HCT116 (cell line): ENCODE data around the gene HIC1. TPM values are rescaled to one million over a fixed set of nuclear protein-coding genes. Genes with fewer than 3 reads are reported as not detected.

Experiments
- ATAC-seq: fragments of 200-7000 bp; cut with Tn5 transposase; 2 replicates; pipeline ENCODE4 v1.9.1; 2020; ENCODE audit warnings: mild to moderate bottlenecking, moderate library complexity
- BruUV-seq: library from RNA; stranded (reverse); fragments of 400-500 nt; replicated peaks from 2 replicates; lab custom pipeline; 2021; lab: Mats Ljungman, UMichigan
- CTCF ChIA-PET: fragments of 300-600 bp; sonication (Branson Sonifier 250); formaldehyde crosslinking; loops from one replicate; lab custom pipeline; 2021; ENCODE audit warnings: antibody characterized with exemption; lab: Charles Lee
- POLR2A ChIA-PET: fragments of 300-600, 350-600 bp; sonication (Branson Sonifier 250); formaldehyde crosslinking; loops from one replicate; lab custom pipeline; 2021; ENCODE audit warnings: antibody characterized with exemption; lab: Charles Lee
- RAD21 ChIA-PET, 2 experiments: fragments of 300-600 bp; sonication (Branson Sonifier 250); formaldehyde crosslinking; loops; one replicate each; lab custom pipeline; 2023; ENCODE audit warnings: low total read pairs in 2 of 2; ENCODE audit not compliant: uncharacterized antibody in 2 of 2, unreplicated experiment in 2 of 2, low non-redundant PET in 1 of 2; lab: Charles Lee
- DNase-seq: peaks from one replicate; pipeline ENCODE4 v3.0.0-alpha.2; 2010; ENCODE audit warnings: low read depth, low spot score
- H2AFZ ChIP-seq: fragments of 200-600 bp; shearing (Covaris generic), sonication (generic); 2 replicates; pipeline ENCODE4 v1.6.1; 2017; ENCODE audit warnings: low read depth, mixed run types, mixed read lengths, antibody characterized with exemption, low read length; ENCODE audit not compliant: poor library complexity, severe bottlenecking
- H3K27ac ChIP-seq: 2 replicates; pipeline ENCODE4 v1.5.1; 2012; ENCODE audit warnings: low read depth, low read length
- H3K27me3 ChIP-seq: fragments of 200-600 bp; sonication (generic); 2 replicates; pipeline ENCODE4 v1.6.1; 2016; ENCODE audit warnings: mixed run types, low read length, mixed read lengths; ENCODE audit not compliant: insufficient read depth
- H3K36me3 ChIP-seq, 2 experiments: fragments of 200-500 bp in 1 of 2; fragments of 200-600 bp in 1 of 2; sonication (Bioruptor generic) in 1 of 2; sonication (generic) in 1 of 2; 2 replicates each; pipeline versions ENCODE4 v1.5.1 to v1.6.1; 2014 to 2016; ENCODE audit warnings: low read length in 2 of 2, inconsistent platforms in 1 of 2, mixed read lengths in 1 of 2, mixed run types in 1 of 2; ENCODE audit not compliant: insufficient read depth in 2 of 2, control insufficient read depth in 1 of 2
- H3K4me1 ChIP-seq, 2 experiments: fragments of 200-600 bp in 1 of 2; sonication (generic) in 1 of 2; 2 replicates each; pipeline versions ENCODE4 v1.5.1 to v1.6.1; 2012 to 2017; ENCODE audit warnings: low read length in 2 of 2, inconsistent platforms in 1 of 2, mild to moderate bottlenecking in 1 of 2, mixed read lengths in 1 of 2, mixed run types in 1 of 2, moderate library complexity in 1 of 2; ENCODE audit not compliant: insufficient read depth in 2 of 2, control insufficient read depth in 1 of 2
- H3K4me2 ChIP-seq: fragments of 200-600 bp; sonication (generic); 2 replicates; pipeline ENCODE4 v1.6.1; 2017; ENCODE audit warnings: mixed run types, low read length, mixed read lengths
- H3K4me3 ChIP-seq, 2 experiments: fragments of 200-600 bp in 1 of 2; sonication (generic) in 1 of 2; replicated peaks in 1 of 2; 2 replicates each; pipeline ENCODE4 v1.5.1; 2011 to 2016; ENCODE audit warnings: low read length in 2 of 2, control low read depth in 1 of 2, low read depth in 1 of 2, mild to moderate bottlenecking in 1 of 2, mixed read lengths in 1 of 2, mixed run types in 1 of 2
- H3K79me2 ChIP-seq: fragments of 200-600 bp; sonication (generic); 2 replicates; pipeline ENCODE4 v1.6.1; 2017; ENCODE audit warnings: mild to moderate bottlenecking, mixed run types, low read length, moderate library complexity, mixed read lengths; ENCODE audit not compliant: insufficient read depth
- H3K9ac ChIP-seq: fragments of 200-600 bp; sonication (generic); 2 replicates; pipeline ENCODE4 v1.6.1; 2016; ENCODE audit warnings: low read length, mixed read lengths
- H3K9me2 ChIP-seq: fragments of 200-600 bp; sonication (generic), shearing (Covaris generic); 2 replicates; pipeline ENCODE4 v1.6.1; 2017; ENCODE audit warnings: mixed run types, mild to moderate bottlenecking, moderate library complexity; ENCODE audit not compliant: insufficient read depth
- H3K9me3 ChIP-seq, 2 experiments: fragments of 200-500 bp in 1 of 2; fragments of 200-600 bp in 1 of 2; sonication (Bioruptor generic) in 1 of 2; sonication (generic) in 1 of 2; 2 replicates each; pipeline ENCODE4 v1.6.1; 2014 to 2017; ENCODE audit warnings: low read length in 2 of 2, mixed read lengths in 2 of 2, inconsistent platforms in 1 of 2, low read depth in 1 of 2, mild to moderate bottlenecking in 1 of 2, mixed run types in 1 of 2, moderate library complexity in 1 of 2; ENCODE audit not compliant: control insufficient read depth in 1 of 2, insufficient read depth in 1 of 2
- H4K20me1 ChIP-seq: fragments of 200-600 bp; sonication (generic), shearing (Covaris generic); 2 replicates; pipeline ENCODE4 v1.6.1; 2017; ENCODE audit warnings: mixed run types, mild to moderate bottlenecking, moderate library complexity; ENCODE audit not compliant: insufficient read depth
- ATF3 ChIP-seq: IDR thresholded peaks from 2 replicates; pipeline ENCODE4 v1.6.1; 2012
- CTCF ChIP-seq, 3 experiments: fragments of 200-600 bp in 1 of 3; sonication (generic) in 1 of 3; IDR thresholded peaks in 2 of 3; conservative IDR thresholded peaks in 1 of 3; 2 replicates each; pipeline ENCODE4 v1.5.1; 2012 to 2017; ENCODE audit warnings: low read depth in 2 of 3, low read length in 2 of 3, antibody characterized with exemption in 1 of 3, borderline replicate concordance in 1 of 3, control low read depth in 1 of 3, mild to moderate bottlenecking in 1 of 3, mixed read lengths in 1 of 3, mixed run types in 1 of 3, moderate library complexity in 1 of 3; ENCODE audit not compliant: insufficient read depth in 1 of 3
- EGR1 ChIP-seq: IDR thresholded peaks from 2 replicates; pipeline ENCODE4 v1.6.1; 2012; ENCODE audit warnings: low read depth
- ELF1 ChIP-seq: IDR thresholded peaks from 2 replicates; pipeline ENCODE4 v1.6.1; 2012; ENCODE audit warnings: low read depth, borderline replicate concordance
- EZH2 ChIP-seq: fragments of 200-600 bp; sonication (generic); IDR thresholded peaks from 2 replicates; pipeline ENCODE4 v1.6.1; 2017; ENCODE audit warnings: antibody characterized with exemption, mixed run types
- EZH2phosphoT487 ChIP-seq: fragments of 200-600 bp; IDR thresholded peaks from 2 replicates; pipeline ENCODE4 v1.6.1; 2018; ENCODE audit warnings: antibody characterized with exemption, borderline replicate concordance
- JUND ChIP-seq: IDR thresholded peaks from 2 replicates; pipeline ENCODE4 v1.6.1; 2012
- MAX ChIP-seq: IDR thresholded peaks from 2 replicates; pipeline ENCODE4 v1.6.1; 2012
- POLR2A ChIP-seq: IDR thresholded peaks from 2 replicates; pipeline ENCODE4 v1.7.0; 2011; ENCODE audit warnings: borderline replicate concordance; ENCODE audit not compliant: insufficient read depth, insufficient read length; ENCODE audit errors: extremely low read depth
- POLR2AphosphoS5 ChIP-seq: IDR thresholded peaks from 2 replicates; pipeline ENCODE4 v1.6.1; 2011; ENCODE audit warnings: mild to moderate bottlenecking, low read depth, low read length, moderate library complexity
- RAD21 ChIP-seq: IDR thresholded peaks from 2 replicates; pipeline ENCODE4 v1.6.1; 2012; ENCODE audit warnings: low read depth, mild to moderate bottlenecking
- REST ChIP-seq: IDR thresholded peaks from 2 replicates; pipeline ENCODE4 v1.6.1; 2012; ENCODE audit warnings: low read depth
- TCF7L2 ChIP-seq: IDR thresholded peaks from 2 replicates; pipeline ENCODE4 v1.7.0; 2011; ENCODE audit warnings: borderline replicate concordance, inconsistent platforms; ENCODE audit not compliant: insufficient read depth, insufficient read length; ENCODE audit errors: extremely low read depth
- YY1 ChIP-seq: IDR thresholded peaks from 2 replicates; pipeline ENCODE4 v1.6.1; 2011; ENCODE audit warnings: low read length, low read depth, moderate library complexity, mild to moderate bottlenecking; ENCODE audit not compliant: insufficient replicate concordance; ENCODE audit errors: extremely low read depth
- ZBTB33 ChIP-seq: IDR thresholded peaks from 2 replicates; pipeline ENCODE4 v1.6.1; 2011; ENCODE audit warnings: mild to moderate bottlenecking, low read length, moderate library complexity; ENCODE audit not compliant: insufficient replicate concordance; ENCODE audit errors: extremely low read depth
- ZNF274 ChIP-seq: fragments of 200-500 bp; sonication (Bioruptor generic); IDR thresholded peaks from 2 replicates; pipeline ENCODE4 v1.6.1; 2014; ENCODE audit warnings: mild to moderate bottlenecking, low read depth, low read length, inconsistent platforms
- intact Hi-C: fragments of 100-400 bp; cut with micrococcal nuclease; formaldehyde crosslinking; loops from 2 replicates; pipeline ENCODE4 v1.10.0; 2022
- total RNA-seq: library from RNA; stranded (reverse); gene quantifications from one replicate; pipeline ENCODE4 v1.2.1, GENCODE V29; 2021; ENCODE audit not compliant: unreplicated experiment

The HIC1 gene
- total RNA-seq, 1 experiment from 2014 or later = 0.64 TPM

GRCh38 chr17:2057175-2057759, 2.4 kb downstream of the HIC1 start:
- no peak for ATAC-seq
- CTCF ChIA-PET = interaction anchor here (0.5 to 8.0 kb wide), 4 partner anchors 165 to 188 kb away, joined by 3 to 200 read pairs (median 5); no protein-coding TSS in a partner anchor
- intact Hi-C loops = no loop called here

More at GRCh38 chr17:2057175-2057759, 2.4 kb downstream of the HIC1 start:
- Histone ChIP-seq H3K4me2 (no peak overlapping the region), H3K9me2 (no peaks in the 10 kb centered on the region), H3K9ac (no peak overlapping the region), H4K20me1 (no peaks in the 10 kb centered on the region), H3K4me3 (no peak overlapping the region), H3K9me3 (no peaks in the 10 kb centered on the region), H2AFZ (no peak overlapping the region), H3K79me2 (no peaks in the 10 kb centered on the region), H3K4me1 (peaks cover 0 to 14% of the 10 kb centered on the region in 2 experiments; a peak in 3 of 4 replicates), H3K27ac (no peak overlapping the region), H3K27me3 (no peaks in the 10 kb centered on the region), H3K36me3 (no peaks in the 10 kb centered on the region)
- ChIA-PET POLR2A (no interaction called here), RAD21 (interaction anchor here (0.6 to 1.0 kb wide), 2 partner anchors 21 to 188 kb away, joined by 3 to 4 read pairs; no protein-coding TSS in a partner anchor)
- no peak for TF ChIP-seq REST
- no peak for TF ChIP-seq EZH2
- no peak for TF ChIP-seq ZBTB33
- no peak for TF ChIP-seq ZNF274
- TF ChIP-seq POLR2A = no peak
- no peak for TF ChIP-seq YY1
- TF ChIP-seq POLR2AphosphoS5 = no peak
- TF ChIP-seq ELF1 = no peak
- TF ChIP-seq CTCF (IDR thresholded peaks at IDR 0.05 in 2 of 3, conservative IDR thresholded peaks at IDR 0.05 in 1 of 3; ENCODE audit: borderline replicate concordance in 1 of 3, insufficient read depth in 1 of 3, low read depth in 2 of 3, low read length in 2 of 3) = no peak
- no peak for TF ChIP-seq RAD21
- TF ChIP-seq EGR1 = no peak
- no peak for TF ChIP-seq EZH2phosphoT487
- TF ChIP-seq ATF3 = no peak
- no peak for TF ChIP-seq MAX
- no peak for TF ChIP-seq JUND
- TF ChIP-seq TCF7L2 = no peak
- no TSS peak for BruUV-seq
- DNase-seq = no peak
